SH-SY5Y (cell line): ENCODE results near the gene THRB.

Experiments
- GATA2 ChIP-seq: IDR thresholded peaks from 2 replicates; pipeline ENCODE4 v1.6.1; 2011; ENCODE audit warnings: mild to moderate bottlenecking, low read depth, low read length
- GATA3 ChIP-seq: IDR thresholded peaks from 2 replicates; pipeline ENCODE4 v1.6.1; 2011; ENCODE audit warnings: low read depth, mild to moderate bottlenecking, low read length, moderate library complexity

The THRB gene

DNA sequence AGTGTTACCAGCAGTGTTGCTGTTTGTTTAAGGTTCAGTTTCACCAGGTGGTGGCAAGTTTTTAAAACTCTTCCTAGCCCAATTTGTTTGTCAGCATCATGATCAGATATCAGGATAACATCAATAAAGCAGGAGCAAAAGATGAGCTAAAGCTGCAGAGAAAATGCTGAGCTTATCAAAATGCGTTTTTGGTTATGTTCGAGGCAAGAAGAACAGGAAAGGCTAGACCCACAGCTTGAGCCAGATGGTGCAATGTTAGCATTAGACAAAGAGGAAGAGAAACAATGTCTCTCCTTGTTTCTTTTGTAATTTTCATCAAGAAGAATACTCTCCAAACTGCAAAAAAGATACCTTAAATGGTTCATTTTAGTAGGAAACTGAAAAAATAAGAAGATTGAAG, 66.2 kb downstream of the THRB start:
- no peak for TF ChIP-seq GATA3
- TF ChIP-seq GATA2: no peak

DNA sequence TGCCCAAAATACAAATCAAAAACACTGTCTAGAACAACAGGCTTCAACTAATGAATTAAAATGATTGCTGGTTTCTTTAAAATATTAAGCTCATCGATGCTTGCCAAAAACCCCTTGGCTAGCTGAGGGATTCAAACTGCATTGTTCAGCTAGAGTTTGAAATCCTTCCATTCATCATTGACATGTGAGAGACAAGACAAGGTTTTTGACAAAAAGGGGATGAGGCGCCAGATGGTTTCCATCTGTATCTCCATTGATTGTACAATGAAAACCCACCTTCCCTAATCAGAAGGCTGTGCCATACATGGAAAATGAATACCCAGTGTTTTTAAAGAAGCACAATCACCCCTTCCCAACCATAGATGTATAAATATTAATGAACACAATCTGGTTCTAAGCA, 67.8 kb downstream of the THRB start:
- TF ChIP-seq GATA2: no peak
- no peak for TF ChIP-seq GATA3

DNA sequence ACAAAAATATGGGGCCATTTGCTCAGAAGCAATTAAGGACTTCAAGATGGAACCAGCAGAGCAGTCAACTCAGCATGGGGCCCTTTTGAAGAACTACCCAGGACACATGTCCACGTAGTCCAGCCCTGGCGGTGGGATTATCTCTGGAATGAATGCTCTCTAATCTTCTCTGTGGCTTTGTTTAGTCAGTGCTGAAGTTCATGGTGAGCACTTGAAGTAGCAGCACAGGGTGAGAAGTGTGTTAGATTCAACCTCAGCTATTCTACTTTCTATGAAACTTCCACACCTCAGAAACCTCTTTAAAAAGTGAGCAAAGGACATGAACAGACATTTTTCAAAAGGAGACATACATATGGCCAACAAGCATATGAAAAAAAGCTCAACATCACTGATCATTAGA, 74.4 kb downstream of the THRB start:
- TF ChIP-seq GATA3 (no peak), GATA2 (no peak)

DNA sequence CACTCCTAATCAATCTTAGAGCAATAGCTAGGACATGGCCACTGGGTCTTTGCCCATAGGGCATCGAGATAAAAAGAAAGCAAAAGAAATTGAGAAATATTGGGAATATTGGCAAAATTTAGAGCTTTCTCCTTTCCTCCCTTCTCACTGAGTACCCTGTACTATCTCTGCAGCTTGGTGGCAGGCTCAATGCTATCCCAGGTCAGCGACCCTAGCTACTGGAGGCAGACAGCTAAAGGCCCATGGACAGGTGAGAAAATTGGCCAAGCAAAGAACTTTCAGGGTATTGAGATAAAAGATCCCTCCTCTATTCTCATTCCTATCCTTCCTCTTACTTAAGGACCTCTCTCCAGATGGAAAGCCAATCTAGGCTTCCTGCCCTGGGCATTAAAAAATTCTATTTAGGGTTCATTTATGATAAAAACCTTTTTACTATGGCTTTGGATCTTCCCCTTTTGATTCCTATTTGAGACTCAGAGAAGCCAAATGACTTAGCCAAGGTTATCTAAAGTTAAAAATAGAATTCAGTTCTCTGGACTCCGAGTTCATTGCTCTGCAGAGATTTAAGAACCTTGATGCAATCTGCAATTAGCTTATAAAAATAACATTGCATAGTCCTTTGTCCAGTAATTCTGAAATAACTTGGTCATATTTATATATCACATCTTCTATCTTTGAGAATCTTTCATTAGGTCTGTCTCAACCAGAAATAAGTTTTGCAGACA, 75.4 kb downstream of the THRB start:
- no peak for TF ChIP-seq GATA2
- no peak for TF ChIP-seq GATA3

DNA sequence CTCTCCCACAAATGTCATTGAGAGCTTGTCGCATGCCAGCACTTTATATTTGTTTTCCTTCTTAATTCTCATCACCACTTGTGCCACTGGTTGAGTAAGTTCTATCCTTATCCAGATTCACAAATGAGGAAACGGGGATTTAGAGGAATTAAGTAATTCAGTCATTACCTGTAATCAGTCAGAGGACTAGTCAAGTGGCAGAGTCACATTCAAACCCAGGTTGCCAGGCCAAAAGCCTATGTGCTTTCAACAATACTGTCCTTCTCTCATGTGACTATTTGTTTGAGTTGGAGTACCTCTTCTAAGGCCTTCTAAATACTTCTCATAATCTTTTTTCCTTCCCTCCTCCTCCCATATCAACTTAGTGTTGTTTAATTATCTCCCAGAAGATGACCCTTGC, 76.9 kb downstream of the THRB start:
- TF ChIP-seq GATA3 (no peak), GATA2 (no peak)

DNA sequence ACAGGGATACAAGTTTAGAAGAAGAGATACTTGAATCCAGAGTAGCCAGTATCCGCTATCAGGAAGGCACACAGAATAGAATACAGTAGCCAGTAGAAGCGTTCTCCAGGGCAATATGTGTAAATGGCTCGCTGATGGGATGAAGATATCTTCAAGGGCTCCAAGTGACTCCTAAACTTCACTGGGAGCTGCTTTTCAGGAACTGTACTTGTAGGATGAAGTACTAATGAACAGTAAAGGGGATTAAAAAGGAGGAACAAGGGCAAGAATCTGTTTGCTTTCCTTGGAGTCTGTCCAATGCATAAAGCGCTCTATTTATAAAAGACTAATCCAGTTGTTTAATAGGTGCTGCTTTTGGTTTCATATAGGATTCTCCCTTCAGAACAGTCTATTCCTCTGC, 78.4 kb downstream of the THRB start:
- TF ChIP-seq GATA2 (no peak), GATA3 (no peak)

DNA sequence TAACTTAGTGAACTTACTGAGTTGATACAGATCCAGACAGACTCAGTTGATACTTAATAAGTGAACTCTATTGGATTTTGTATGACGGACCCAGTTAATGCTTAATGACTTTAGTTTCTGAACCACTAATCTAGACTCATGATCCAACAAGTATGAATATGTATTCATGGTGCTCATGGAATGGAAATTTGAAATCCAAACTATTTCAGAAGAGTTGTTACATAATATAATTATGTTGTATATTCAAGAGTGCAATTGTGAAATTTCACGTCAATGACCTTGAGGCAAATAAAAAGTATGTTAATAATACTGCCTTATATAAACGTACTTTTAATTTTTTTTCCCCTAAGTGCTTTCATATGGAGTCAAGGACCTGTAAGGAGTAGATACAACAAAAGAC, 78.8 kb downstream of the THRB start:
- no peak for TF ChIP-seq GATA3
- no peak for TF ChIP-seq GATA2

DNA sequence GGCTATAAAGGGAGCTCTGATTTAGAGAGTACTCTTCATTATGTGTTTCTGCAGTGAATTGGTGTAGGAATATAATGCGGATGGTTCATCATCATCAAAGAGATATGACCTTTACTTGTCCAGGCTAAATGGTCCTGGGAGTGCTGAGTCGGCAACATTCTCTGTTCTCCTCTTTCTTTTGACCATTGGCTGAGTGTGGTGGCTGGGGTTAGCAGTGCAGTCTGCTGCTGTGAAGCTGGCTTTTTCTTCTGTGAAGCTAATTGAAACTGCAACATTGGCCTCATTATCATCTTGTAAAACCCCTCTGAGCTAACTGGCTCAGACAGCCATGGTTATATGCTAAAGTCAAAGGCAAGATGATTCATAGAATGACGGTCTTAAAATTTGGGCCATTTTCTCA, 83.8 kb downstream of the THRB start:
- TF ChIP-seq GATA2 (no peak), GATA3 (no peak)

DNA sequence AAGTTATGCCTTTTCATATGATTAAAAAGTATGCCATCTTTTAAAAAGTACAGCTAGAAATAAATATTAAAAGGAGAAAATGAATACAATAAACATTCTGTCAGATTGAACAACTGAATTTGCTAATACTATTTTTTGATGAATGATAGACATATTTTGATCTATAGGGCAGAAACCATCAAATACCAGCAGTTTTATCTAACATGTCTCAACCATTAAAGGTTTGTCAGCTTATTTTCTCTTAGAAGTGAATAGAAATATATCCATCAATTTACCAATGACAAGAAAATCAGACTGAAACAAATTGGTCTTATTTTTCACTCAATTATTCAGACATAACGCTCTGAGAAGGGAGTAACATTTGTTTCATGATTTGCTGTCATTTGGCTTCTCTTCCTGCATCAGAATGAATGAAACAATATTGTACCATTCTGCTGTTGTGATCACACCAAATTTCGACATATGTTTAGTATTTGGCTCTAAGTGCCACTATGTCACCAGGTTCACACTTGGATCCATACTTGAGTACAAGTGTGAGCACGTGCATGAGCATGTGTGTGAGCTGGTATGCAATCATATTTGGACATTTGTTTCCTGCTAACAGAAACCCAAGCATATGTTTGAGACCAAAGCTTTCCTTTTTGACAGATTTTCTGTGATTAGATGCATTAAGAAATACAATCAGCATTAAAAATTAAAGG, 86.5 kb downstream of the THRB start:
- TF ChIP-seq GATA3: no peak
- no peak for TF ChIP-seq GATA2

DNA sequence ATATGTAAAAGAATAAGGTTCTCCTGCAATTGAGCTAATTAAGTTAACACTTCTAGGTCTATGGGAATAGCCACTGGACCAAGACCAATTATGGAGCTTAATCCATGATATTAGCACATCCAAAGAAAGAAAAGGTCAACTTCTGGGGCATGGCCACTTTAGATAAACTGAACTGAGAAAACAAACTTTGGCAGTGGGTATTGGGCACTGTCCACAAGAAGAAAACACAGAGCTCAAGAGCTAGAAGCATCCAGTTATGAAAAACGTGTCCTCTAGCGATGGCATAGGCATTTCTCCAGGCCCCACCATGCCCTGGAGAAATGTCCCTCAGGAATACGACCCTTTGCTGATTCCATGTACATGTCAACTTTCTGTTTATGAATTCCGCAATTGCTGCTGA, 87.8 kb downstream of the THRB start:
- TF ChIP-seq GATA3 (no peak), GATA2 (no peak)

DNA sequence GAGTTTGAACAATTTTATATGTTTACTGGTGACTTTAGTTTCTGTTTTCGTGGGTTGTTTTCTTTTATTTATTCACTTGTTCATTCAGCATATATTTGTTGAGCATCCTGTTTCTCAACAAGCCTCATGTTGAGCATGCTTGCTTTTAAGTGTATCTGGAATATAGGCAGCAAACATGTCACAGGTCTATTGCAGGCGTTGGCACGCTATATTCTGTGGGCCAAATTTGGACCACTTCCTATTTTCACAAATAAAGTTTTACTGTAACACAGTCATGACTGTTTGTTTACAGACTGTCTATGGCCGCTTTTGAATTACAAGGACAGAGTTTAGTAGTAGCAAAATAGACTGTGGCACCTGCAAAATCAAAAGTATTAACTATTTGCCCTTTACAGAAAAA, 89.6 kb downstream of the THRB start:
- TF ChIP-seq GATA2 (no peak), GATA3 (no peak)

DNA sequence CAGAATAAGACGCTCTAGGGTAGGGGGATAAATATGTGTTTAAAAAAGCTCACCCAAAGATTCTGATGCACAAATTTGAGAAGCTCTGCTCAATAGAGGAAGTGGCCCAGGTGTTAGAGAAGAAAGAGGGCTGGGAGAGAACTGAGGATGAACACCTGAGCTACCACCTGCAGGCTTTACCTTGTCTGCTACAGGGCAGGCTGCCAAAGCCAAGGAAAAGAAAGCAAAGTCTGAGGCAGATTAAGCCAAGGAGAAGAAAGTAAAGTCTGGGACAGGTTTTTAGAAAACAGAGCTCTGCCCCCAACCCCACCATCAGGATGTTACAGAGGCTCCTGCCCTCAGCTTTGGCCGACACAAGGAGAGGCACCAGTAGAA, 92.9 kb downstream of the THRB start:
- TF ChIP-seq GATA3 (no peak), GATA2 (no peak)

DNA sequence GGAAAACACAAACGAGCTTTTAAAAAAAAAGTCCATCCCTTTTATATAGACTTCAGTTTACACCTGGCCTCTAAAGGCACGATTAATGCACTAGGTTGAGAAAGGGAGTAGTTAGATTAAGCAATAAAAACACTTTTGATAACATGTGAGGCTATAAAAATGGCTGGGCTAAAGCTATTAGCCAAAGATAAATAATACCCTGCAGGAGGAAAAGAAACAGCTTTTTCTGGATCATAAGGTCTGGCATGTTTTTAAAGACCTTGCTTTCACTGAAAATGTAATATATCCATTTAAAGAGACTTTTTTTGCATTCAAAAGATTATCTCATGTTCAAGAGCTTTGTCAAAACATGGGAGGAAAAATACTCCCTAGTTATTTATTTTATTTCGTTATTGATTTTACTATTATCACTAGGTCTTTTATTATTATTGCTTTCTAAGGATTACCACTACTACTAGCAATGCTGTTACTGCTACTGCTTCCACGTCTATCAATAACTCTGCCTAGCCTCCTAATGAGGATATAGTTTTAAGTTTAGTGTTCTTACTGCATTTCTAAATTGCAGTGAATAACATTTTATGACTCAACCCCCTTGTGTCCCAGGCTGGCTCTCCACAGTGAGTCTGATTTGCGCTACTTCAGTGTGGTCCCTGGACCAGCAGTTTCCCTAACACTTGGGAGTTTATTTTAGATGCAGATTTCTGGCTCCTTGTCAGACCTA, 93.4 kb downstream of the THRB start:
- no peak for TF ChIP-seq GATA2

DNA sequence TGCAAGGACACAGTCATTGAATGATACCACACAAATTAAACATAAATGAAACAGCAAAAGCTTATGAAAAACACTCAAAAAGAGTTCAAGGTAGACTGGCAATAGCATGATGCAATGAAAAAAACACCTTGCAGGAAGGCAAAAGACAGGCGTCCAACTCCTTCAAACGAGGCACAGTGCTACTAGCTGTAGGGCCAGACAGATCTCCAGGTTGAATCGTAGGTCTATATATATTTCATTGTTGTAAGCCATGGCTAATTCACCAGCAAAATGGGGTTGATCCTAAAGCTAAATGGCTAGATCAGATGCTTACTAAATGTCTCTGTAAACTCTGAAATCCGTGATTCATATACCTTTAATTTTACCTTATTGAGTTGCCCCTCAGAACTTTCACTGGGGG, 94.2 kb downstream of the THRB start:
- TF ChIP-seq GATA3 (no peak), GATA2 (no peak)

DNA sequence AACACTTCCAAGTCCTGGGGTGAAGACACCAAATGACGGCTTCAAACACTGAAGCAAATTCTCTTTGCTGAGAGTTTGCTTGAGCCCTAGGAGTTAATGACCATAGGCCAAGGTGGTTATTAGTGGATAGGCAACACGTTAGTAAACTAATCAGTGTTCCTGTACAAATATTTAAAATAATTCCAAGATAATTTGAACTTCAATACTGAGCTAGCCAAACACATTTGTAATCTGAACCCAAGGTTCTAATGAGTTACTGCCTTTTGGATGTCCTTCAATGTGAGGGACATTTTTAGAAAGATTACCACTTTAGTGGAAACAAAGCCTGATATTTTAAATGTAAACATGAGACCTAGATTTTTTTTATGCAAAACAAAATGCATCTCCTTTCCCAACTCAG, 94.6 kb downstream of the THRB start:
- TF ChIP-seq GATA2 (no peak), GATA3 (no peak)
